WI38 (cell line): ENCODE measurements around the gene TSPAN18.

Source experiments
- H3K4me3 ChIP-seq: 2 replicates; pipeline ENCODE4 v1.5.1; 2011; ENCODE audit warnings: low read depth, mild to moderate bottlenecking, control low read depth, low read length
- TF ChIP-seq, protein P1 (sequence below): IDR thresholded peaks from 2 replicates; pipeline ENCODE4 v1.5.1; 2012; ENCODE audit warnings: low read depth, mild to moderate bottlenecking, control low read depth, low read length

The TSPAN18 gene

GRCh38 chr11:44701276-44701675 lies 25.5 kb upstream of the TSPAN18 start:
- no peak overlapping the region for H3K4me3 ChIP-seq
- TF ChIP-seq, protein P1, sequence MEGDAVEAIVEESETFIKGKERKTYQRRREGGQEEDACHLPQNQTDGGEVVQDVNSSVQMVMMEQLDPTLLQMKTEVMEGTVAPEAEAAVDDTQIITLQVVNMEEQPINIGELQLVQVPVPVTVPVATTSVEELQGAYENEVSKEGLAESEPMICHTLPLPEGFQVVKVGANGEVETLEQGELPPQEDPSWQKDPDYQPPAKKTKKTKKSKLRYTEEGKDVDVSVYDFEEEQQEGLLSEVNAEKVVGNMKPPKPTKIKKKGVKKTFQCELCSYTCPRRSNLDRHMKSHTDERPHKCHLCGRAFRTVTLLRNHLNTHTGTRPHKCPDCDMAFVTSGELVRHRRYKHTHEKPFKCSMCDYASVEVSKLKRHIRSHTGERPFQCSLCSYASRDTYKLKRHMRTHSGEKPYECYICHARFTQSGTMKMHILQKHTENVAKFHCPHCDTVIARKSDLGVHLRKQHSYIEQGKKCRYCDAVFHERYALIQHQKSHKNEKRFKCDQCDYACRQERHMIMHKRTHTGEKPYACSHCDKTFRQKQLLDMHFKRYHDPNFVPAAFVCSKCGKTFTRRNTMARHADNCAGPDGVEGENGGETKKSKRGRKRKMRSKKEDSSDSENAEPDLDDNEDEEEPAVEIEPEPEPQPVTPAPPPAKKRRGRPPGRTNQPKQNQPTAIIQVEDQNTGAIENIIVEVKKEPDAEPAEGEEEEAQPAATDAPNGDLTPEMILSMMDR, result no peak

DNA sequence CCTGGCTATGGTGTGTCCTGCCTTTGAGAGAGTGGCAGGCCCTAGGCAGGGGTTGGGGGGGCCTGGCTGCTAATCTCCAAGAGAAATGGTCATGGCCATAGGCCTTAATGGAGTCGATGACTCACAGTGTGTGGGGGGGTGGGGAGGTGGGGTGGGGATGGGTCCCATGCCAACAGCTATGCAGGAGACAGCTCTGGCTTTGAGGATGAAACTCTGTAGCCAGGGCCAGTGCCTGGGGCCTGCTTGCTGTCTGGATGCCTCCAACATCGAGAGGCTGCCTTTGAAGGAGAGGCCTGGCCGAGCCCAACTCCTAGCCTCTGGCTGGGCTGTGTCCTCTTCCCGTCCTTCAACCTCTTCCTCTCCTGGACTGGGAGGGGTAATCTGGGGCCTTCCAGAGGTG lies 23.9 kb upstream of the TSPAN18 start:
- TF ChIP-seq, protein P1, result no peak

DNA sequence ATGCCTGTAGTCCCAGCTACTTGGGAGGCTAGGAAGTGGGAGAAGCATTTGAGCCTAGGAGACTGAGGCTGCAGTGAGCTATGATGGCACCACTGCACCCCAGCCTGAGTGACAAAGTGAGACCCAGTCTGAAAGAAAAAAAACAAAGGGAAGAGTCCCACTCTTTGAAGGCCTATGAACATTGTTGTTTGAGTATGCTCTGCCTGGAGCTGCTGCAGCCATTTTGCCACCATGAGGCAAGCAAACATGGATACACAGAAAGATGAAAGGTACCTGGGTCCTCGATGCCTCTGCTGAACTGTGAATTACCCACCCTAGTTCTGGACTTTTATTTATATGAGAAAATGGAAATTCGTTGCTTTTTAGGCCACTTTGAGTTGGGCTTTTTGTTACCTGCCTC lies 19.7 kb upstream of the TSPAN18 start:
- no peak overlapping the region for H3K4me3 ChIP-seq
- TF ChIP-seq, protein P1, result no peak

More for the DNA sequence above, 23.9 kb upstream of the TSPAN18 start:
- no peak overlapping the region for H3K4me3 ChIP-seq

DNA sequence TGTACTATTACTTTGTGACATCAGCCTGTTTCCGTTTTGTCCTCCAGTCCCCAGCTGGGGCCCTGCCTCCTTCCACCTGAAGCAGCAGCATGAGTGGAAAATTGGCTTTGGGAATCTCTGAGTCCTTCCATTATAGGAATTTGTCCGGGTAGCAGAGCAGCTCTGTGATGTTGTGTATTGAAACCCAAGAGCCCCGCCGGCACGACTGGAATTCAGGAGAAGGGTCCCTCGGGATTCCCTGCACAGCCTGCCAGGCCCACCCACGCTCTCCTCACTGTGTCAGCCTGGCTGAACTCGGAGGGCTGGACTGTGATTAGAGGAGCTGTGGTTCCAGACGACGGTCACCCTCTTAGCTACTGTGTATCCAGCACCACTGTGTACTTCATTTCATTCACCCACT lies 18.8 kb upstream of the TSPAN18 start:
- H3K4me3 ChIP-seq, result no peak overlapping the region
- TF ChIP-seq, protein P1, result no peak

- H3K4me3 ChIP-seq, result no peak overlapping the region
- TF ChIP-seq, protein P1, result no peak
Measured at GRCh38 chr11:44708523-44709280, 18.1 kb upstream of the TSPAN18 start.

DNA sequence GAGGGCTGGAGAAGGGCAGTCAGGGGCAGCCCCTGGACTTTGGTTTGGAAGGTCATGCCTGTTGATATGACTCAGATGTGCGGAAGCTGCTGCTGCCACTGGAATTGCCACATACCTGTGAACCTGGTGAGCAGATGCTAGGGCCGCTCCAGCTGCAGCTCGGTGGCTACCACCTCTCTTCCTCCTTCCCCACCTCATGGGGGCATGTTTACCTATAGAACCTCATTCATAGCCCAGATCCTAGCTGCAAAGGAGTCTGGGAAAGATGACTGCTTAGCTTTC lies 17.5 kb upstream of the TSPAN18 start:
- TF ChIP-seq, protein P1, result no peak
- H3K4me3 ChIP-seq, result no peak overlapping the region

DNA sequence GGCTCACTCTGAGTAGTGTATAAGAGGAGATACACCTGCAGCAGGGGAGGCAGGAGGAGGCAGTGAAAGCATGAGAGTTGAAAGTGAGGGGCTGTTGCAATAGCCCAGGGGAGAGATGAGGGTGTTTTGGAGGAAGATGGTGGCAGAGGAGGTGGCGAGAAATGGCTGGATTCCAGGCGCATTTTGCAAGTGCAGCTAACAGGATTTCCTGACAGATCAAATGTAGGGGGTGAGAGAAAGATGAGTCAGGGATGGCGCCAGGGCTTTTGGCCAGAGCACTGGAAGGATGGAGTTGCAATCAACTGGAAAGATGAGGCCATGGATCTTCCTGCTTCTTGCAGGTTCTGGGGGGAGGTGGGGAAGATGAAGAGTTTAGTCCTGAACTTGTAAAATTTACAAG lies 16.8 kb upstream of the TSPAN18 start:
- H3K4me3 ChIP-seq, result no peak overlapping the region
- TF ChIP-seq, protein P1, result no peak
